GM21825 (cell line): ENCODE results near the gene INPP5E.

ENCODE experiments used
- ATAC-seq: cut with Tn5 transposase; IDR thresholded peaks from one replicate; pipeline ENCODE4 v1.9.1; 2021; ENCODE audit warnings: mild to moderate bottlenecking, moderate library complexity; ENCODE audit not compliant: unreplicated experiment

Gene INPP5E

DNA sequence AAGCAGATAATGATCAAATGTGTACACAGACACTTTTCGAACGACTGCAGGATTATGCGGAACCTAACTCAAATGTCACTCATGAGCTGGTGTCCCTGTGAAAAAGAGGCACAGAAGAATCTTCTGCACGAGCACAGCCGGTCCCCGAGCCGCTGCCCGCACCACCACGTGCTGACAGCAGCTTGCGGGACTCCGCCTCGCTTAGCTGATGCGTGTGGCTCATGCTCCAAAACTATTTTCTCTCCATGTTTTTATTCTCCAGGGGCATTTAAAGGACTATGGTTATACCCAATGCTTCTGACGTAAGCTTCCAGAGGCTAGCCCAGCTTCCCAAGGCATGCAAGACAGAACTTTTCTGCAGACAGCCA, 33.7 kb upstream of the INPP5E start:
- no peak for ATAC-seq

DNA sequence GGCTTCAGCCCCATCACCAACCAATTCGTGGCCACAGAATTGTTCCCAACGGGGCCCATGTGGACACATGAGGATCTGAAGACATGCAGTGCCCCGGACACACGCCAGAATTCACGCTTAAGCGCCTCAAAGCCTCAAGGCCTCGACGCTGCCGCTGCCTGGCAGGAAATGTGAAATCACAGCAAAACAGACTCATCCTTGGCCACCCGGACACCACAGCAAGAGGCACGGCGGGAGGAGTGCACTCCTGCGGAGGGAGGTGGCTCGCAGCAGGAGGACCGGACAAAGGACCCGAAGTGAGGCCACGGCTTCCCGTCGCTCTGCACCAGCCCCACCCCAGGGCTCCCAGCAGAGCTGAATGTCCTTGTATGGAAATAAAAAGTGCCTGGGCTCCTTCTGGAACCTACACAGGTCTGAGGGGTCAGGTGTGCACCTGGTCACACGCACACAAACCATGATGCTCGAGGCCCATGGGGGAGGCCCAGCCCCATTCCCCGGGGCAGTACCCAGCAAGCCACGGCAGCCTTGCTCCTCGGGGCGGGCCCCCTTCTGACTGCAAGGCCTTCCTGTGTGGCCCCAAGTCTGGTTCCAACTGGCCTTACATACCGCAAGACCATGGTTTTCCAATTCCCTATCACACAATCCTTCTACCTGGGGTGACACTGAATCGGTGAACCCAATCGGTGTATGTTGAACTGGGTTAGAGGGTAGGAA, 33.2 kb upstream of the INPP5E start:
- ATAC-seq: no peak

GRCh38 chr9:136471802-136472487, 32.3 kb upstream of the INPP5E start:
- ATAC-seq: no peak

DNA sequence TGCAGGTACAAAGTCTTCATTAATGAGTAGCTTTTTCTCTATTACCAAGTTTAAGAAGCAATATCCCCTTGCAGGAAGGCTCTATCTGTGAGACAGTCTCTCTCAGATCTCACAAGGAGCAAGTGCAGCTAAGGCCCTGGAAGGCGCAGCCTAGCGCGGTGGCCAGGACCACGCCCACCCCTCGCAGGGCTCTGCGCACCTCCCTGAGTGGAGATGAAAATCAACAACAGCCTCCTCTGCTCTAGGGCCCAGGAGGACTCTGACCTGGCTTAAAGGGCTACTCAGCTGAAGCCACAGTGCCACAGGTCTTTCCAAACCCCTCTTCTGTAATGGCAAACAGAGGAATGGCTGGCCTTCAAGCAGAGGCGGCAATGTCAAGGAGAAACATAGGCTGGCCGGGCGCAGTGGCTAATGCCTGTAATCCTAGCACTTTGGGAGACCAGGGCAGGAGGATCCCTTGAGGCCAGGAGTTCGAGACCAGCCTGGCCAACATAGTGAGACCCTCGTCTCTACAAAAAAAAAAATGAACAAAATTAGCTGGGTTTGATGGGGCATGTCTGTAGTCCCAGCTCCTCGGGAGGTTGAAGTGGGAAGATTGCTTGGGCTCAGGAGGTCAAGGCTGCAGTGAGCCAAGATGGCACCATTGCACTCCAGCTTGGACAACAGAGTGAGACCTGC, 31.3 kb upstream of the INPP5E start:
- ATAC-seq: no peak

DNA sequence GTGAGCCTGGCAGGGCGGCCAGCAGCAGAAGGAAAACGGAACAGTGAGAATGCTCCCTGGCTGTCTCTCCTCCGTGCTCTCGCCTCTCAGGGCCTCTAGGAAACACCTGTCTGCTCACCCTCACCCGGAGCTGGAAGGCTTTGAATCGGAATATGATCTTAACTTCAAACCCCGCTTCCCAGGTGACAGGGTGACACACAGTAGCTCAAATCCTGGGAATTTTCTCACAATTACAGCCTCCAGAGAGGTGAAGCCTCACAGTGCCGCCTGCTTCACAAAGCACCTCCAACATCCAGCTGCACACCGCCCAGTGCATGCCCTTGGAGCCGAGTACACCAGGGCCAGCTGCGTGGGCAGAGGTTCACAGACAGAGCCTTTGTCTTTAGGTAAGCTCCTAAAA, 30.7 kb upstream of the INPP5E start:
- ATAC-seq: no peak

GRCh38 chr9:136467766-136468165, 28.1 kb upstream of the INPP5E start:
- ATAC-seq: no peak

DNA sequence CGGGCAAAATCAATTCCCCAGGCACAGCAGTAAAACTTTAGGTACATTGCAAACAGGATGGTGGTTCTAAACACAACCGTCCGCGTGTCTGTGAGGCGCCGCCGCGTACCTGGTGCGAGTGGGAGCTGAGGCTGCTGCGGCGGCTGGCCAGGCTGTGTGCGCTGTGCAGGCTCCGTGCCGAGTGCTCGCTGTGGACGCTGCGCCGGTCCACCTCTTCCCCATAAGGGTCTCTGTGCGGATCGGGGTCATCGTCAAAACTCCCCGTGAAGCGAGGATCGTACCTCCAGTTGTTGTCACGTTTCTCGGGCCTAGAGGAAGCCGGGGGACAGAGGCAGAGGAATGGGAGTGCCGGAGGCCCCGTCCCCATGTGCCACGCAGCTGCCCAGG, 26.5 kb upstream of the INPP5E start:
- no peak for ATAC-seq

- no peak for ATAC-seq
Measured at GRCh38 chr9:136465500-136466154, 26.0 kb upstream of the INPP5E start.

DNA sequence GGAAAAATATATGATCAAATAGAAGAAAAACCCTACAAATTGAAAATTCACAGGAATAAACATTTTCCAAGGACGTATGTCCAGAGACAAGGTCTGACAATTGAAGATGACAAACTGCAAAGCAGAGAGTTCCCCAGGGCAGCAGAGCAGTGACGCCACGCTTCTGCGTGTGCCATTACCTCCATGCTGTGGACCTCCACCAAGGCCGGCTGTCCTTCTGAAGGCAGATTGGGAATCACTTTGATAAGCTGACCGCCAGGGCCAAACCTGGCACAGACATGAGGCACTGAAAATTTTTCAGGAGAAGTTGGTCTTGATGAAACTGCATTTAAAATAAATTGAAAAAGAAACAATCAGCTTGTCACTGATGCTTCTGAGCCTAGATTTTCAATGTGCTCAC, 24.6 kb upstream of the INPP5E start:
- ATAC-seq: no peak

DNA sequence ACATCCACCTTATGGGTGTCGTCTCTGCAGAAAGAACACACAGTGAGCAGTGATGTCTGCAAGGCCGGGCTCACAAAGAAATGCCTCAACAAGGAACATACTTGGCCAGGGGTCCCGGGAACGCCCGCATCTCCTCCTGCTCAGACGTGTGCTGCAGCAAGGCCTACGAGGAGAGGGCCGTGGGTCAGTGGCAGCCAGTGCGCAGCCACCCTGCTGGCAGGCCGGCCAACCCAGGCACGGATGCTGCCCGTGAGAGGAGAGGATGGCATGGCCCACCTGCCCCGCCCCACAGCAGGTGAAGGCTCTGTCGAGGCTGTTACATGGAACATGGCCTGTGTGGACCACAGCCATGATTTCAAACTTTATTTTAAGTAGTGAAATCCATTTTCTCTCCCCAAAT, 23.9 kb upstream of the INPP5E start:
- ATAC-seq: no peak

- ATAC-seq: no peak
Measured at GRCh38 chr9:136462664-136463063, 23.0 kb upstream of the INPP5E start.

GRCh38 chr9:136460772-136461325, 21.2 kb upstream of the INPP5E start:
- ATAC-seq: no peak

DNA sequence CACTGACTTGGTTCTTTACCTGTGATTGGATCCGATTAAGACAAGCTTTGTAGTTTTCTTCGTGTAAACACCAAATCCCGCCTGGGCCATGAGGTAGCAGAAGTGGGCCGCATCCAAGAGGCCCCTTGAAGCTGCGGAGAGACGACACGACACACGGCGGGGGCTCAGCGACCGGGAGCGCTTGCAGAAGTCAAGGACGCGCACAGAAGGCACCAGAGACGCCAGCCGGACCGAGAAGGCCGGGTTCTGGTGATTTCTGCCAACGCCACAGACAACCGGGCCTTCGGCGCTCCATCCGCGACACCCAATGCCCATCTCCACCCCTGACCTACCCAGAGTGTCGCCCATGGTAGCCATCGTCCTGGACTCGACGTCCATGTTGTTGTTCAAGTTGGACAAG, 19.8 kb upstream of the INPP5E start:
- no peak for ATAC-seq

- no peak for ATAC-seq
Measured at GRCh38 chr9:136457326-136457725, 17.7 kb upstream of the INPP5E start.

- no peak for ATAC-seq
Measured at GRCh38 chr9:136456258-136456657, 16.6 kb upstream of the INPP5E start.

DNA sequence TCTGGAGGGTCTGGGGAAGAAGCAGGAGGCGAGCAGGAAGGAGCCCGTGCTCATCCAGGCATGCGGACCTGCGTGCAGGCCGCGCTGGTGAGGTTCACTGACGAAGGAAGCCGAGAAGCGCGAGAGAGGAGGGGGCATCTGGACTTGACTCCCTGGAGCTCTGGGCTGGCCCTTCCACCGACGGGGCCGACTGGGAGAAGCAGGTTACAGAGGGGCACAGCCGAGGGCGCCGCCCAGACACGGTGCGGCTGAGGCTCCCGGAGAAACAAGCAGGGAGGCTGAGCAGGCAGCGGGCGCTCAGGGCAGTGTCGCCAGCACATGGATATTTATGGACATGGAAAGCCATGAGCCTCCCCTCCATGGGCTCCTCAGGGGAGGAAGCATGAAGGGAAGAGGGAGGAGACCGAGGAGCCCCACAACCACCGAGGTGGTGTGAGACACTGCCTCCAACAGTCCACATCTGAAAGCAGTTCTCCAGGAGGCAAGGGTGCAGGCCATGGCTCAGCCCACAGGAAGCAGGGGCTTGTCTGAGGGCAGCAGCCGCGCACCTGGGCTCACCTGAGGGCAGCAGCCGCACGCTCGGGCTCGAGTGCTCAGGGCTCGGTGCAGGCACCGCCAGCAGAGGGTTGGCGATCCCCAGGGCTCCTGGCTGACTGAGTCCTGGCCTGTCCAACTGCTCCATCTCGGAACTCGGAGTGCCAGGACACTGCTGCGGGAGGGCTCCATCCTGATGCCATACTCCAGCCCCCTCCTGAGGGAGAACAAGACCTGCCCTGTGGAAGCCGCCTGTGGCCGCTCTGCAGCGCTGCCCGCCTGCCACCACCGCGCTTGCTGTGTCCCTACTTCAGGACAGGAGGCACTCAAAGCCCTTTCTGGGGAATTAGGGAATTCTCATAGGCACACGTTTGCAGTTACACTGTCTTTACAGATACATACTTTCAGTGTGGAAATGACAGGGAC, 15.7 kb upstream of the INPP5E start:
- no peak for ATAC-seq

GRCh38 chr9:136454026-136454796, 14.6 kb upstream of the INPP5E start:
- no peak for ATAC-seq

DNA sequence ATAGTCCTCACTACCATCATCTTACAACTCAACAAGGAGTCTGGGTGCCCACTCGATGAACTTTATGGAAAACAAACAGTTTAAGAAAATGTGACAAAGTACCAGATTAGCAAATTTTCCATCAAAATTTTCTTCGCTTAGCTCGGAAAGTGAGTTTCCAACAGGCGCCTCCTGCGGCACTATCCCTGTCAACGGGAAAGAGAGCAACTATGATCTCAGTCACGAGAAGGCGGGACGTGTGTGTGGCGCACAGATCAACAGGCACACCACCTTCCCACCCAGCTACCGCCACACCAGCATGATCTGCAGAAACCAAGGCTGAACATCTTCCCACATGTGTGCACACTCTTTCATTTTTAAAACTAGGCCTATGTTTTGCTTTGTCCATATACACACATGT, 13.7 kb upstream of the INPP5E start:
- ATAC-seq: no peak

DNA sequence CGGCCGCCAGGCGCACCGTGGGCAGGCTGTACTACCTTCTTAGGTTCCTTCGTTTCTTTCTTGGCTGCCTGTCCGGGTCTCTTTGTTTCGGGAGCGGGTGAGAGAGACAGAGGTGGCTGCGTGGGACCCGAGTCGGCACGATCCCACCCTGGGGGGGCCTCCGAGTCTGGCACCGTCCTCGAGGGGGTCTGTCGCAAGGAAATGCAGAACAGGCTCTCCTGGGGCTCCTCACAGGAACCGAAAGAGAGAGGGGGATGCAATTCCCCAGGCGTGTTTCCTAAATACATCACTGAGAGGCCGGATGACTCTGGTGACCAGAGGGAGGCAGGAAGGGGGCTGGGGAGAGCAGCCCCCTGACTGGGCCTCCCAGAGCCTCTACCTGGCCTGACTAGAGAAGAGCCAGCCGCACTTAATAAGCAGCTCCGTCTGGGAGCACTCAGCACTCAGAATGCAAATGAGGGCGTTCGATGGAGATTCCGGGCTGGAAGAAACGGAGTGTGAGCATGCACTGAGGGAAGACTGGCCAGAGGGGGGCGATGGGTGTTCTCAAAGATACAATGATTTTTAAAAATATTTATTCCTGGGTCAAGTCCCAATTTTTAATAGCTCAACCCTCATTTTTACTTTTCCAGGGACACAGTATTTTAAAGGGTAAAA, 11.7 kb upstream of the INPP5E start:
- no peak for ATAC-seq
